Neural cell (in vitro differentiated cells): Measurements from ENCODE around the gene SLC25A47. TPM values are rescaled to one million over a fixed set of nuclear protein-coding genes. Genes with fewer than 3 reads are reported as not detected.

Experiments
- H2AFZ ChIP-seq: fragments of 200-600, 300-800 bp; sonication (generic), shearing (Covaris generic); 2 replicates; pipeline ENCODE4 v1.6.0; 2014; ENCODE audit warnings: low read depth, mild to moderate bottlenecking, antibody characterized with exemption, low read length, moderate library complexity
- H3F3A ChIP-seq: fragments of 200-600 bp; shearing (Covaris generic); 2 replicates; pipeline ENCODE4 v1.6.1; 2016; ENCODE audit warnings: mild to moderate bottlenecking, moderate library complexity, mixed read lengths, antibody characterized with exemption, low read length; ENCODE audit not compliant: insufficient read depth, poor library complexity, severe bottlenecking
- H3K27ac ChIP-seq: fragments of 200-600, 300-800 bp; sonication (generic), shearing (Covaris generic); 2 replicates; pipeline ENCODE4 v1.5.1; 2014; ENCODE audit warnings: mild to moderate bottlenecking, low read length, moderate library complexity
- H3K27me3 ChIP-seq: fragments of 300-800, 200-600 bp; sonication (generic), shearing (Covaris generic); 2 replicates; pipeline ENCODE4 v1.6.0; 2014; ENCODE audit warnings: mild to moderate bottlenecking, low read depth, low read length, moderate library complexity; ENCODE audit not compliant: insufficient read depth
- H3K36me3 ChIP-seq: fragments of 300-800, 200-600 bp; sonication (generic), shearing (Covaris generic); 2 replicates; pipeline ENCODE4 v1.5.1; 2014; ENCODE audit warnings: mild to moderate bottlenecking, antibody characterized with exemption, low read length, moderate library complexity; ENCODE audit not compliant: insufficient read depth
- H3K4me2 ChIP-seq: fragments of 300-800, 200-600 bp; sonication (generic), shearing (Covaris generic); 2 replicates; pipeline ENCODE4 v1.6.0; 2014; ENCODE audit warnings: mild to moderate bottlenecking, low read length
- H3K4me3 ChIP-seq: fragments of 300-800, 200-600 bp; sonication (generic), shearing (Covaris generic); 2 replicates; pipeline ENCODE4 v1.5.1; 2014; ENCODE audit warnings: mild to moderate bottlenecking, low read length, moderate library complexity
- H3K79me2 ChIP-seq: fragments of 200-600 bp; shearing (Covaris generic); replicated peaks from 2 replicates; pipeline ENCODE4 v1.6.0; 2014; ENCODE audit warnings: mild to moderate bottlenecking, low read length, moderate library complexity; ENCODE audit not compliant: insufficient read depth
- H3K9ac ChIP-seq: fragments of 300-800, 200-600 bp; sonication (generic), shearing (Covaris generic); 2 replicates; pipeline ENCODE4 v1.6.1; 2016; ENCODE audit warnings: mild to moderate bottlenecking, low read length, mixed read lengths
- H3K9me2 ChIP-seq: fragments of 200-600 bp; shearing (Covaris generic); 2 replicates; pipeline ENCODE4 v1.6.1; 2016; ENCODE audit warnings: mild to moderate bottlenecking, low read length, mixed read lengths; ENCODE audit not compliant: insufficient read depth
- H3K9me3 ChIP-seq: fragments of 200-600, 300-800 bp; sonication (generic), shearing (Covaris generic); 2 replicates; pipeline ENCODE4 v1.6.1; 2016; ENCODE audit warnings: mild to moderate bottlenecking, mixed run types, low read length, moderate library complexity, mixed read lengths
- H4K20me1 ChIP-seq: fragments of 200-600 bp; shearing (Covaris generic); 2 replicates; pipeline ENCODE4 v1.6.1; 2016; ENCODE audit warnings: mild to moderate bottlenecking, mixed run types; ENCODE audit not compliant: insufficient read depth
- EP300 ChIP-seq: fragments of 450-650 bp; conservative IDR thresholded peaks from 2 replicates; pipeline ENCODE4 v1.6.1; 2014; ENCODE audit warnings: antibody characterized with exemption, mild to moderate bottlenecking, moderate library complexity; ENCODE audit not compliant: poor library complexity, severe bottlenecking
- EZH2 ChIP-seq: fragments of 200-600, 300-800 bp; shearing (Covaris generic), sonication (generic); IDR thresholded peaks from 2 replicates; pipeline ENCODE4 v1.6.1; 2014; ENCODE audit warnings: antibody characterized with exemption, low read length, borderline replicate concordance, mild to moderate bottlenecking; ENCODE audit not compliant: insufficient read depth, poor library complexity, severe bottlenecking
- MXI1 ChIP-seq: fragments of 450-650 bp; conservative IDR thresholded peaks from 2 replicates; pipeline ENCODE4 v1.6.1; 2014; ENCODE audit warnings: antibody characterized with exemption, mild to moderate bottlenecking; ENCODE audit not compliant: poor library complexity, severe bottlenecking
- POLR2AphosphoS5 ChIP-seq: IDR thresholded peaks from 2 replicates; pipeline ENCODE4 v1.6.1; 2012
- RAD21 ChIP-seq: fragments of 450-650 bp; conservative IDR thresholded peaks from 2 replicates; pipeline ENCODE4 v1.6.1; 2014; ENCODE audit warnings: antibody characterized with exemption, mild to moderate bottlenecking, moderate library complexity
- SMC3 ChIP-seq: fragments of 450-650 bp; conservative IDR thresholded peaks from 2 replicates; pipeline ENCODE4 v1.6.1; 2014; ENCODE audit warnings: antibody characterized with exemption, mild to moderate bottlenecking, moderate library complexity; ENCODE audit not compliant: poor library complexity
- TAF1 ChIP-seq: IDR thresholded peaks from 2 replicates; pipeline ENCODE4 v1.6.1; 2012; ENCODE audit warnings: low read depth
- polyA plus RNA-seq: library from polyadenylated mRNA; depleted of rRNA; stranded (reverse); fragments of >200 nt; gene quantifications from 2 replicates; pipeline ENCODE4 v1.2.3, GENCODE V29; 2014
- TF ChIP-seq, protein P1 (sequence below): IDR thresholded peaks from 2 replicates; pipeline ENCODE4 v1.6.1; 2012; ENCODE audit warnings: borderline replicate concordance
- TF ChIP-seq, protein P2 (sequence below): fragments of 450-650 bp; IDR thresholded peaks from 2 replicates; pipeline ENCODE4 v1.5.1; 2014; ENCODE audit warnings: antibody characterized with exemption, mild to moderate bottlenecking, moderate library complexity; ENCODE audit not compliant: poor library complexity, severe bottlenecking

Gene SLC25A47
- polyA plus RNA-seq, 1 donor from 2014 or later = not detected

DNA sequence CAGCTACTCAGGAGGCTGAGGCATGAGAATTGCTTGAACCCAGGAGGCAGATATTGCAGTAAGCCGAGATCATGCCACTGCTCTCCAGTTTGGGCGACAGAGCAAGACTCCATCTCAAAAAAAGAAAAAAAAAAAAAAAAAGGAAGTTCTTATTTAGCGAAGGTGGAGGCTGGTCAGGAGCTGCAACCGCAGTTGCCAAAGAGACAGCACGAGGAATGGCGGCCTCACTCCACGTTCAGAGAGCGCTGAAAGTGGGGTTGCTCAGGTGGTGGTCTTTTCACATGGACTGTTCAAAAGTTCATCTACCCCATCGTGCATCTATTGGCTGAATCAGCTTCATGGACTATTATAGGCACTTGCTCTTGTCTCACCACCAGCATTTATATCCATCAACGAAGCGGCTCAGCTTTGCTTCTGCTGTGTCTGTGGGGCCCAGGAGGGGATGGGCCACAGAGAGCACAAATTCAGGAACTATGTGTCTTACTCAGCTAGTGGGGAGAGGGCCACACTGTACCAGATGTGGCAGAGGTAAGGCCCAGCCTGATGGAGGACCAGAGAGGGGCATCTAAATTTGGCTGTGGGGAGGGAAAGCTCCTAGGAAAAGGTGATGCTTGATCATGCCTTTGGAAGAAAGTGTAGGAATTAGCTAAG is 27.3 kb downstream of the SLC25A47 start:
- H3K9ac ChIP-seq = no peak overlapping the region
- H3K36me3 ChIP-seq = no peaks in the 10 kb centered on the region
- no peaks in the 10 kb centered on the region for H3K27me3 ChIP-seq
- H4K20me1 ChIP-seq = no peaks in the 10 kb centered on the region
- no peaks in the 10 kb centered on the region for H3K79me2 ChIP-seq
- no peaks in the 10 kb centered on the region for H3K9me2 ChIP-seq
- H3K4me3 ChIP-seq = no peak overlapping the region
- TF ChIP-seq SMC3 = no peak
- no peak for TF ChIP-seq RAD21
- H3K4me2 ChIP-seq = no peak overlapping the region
- no peaks in the 10 kb centered on the region for H3K9me3 ChIP-seq
- no peak overlapping the region for H3K27ac ChIP-seq
- no peaks in the 10 kb centered on the region for H3F3A ChIP-seq
- H2AFZ ChIP-seq = no peak overlapping the region

DNA sequence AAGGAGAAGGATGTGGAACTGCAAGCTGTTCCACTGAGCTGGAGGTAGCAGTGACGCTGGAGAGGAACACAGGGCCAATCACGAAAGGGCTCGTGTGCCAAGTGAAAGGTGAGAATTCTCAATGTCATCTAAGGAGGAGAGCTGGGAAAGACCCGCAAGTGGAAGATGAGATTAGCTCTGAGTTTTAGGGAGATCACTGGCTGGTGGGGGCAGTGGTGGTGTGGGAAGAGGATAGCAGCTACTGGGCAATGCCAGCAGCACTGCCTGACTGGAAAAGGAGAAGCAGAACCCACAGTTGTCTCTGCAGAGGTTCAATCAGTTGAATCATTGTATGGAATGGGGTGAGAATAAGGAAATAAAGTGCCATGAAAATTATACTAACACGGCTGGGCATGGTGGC is 27.8 kb downstream of the SLC25A47 start:
- Histone ChIP-seq H2AFZ (no peak overlapping the region), H3K4me2 (no peak overlapping the region), H3K4me3 (no peak overlapping the region), H3K36me3 (no peaks in the 10 kb centered on the region), H3K79me2 (no peaks in the 10 kb centered on the region), H3K9me2 (no peaks in the 10 kb centered on the region), H3K9ac (no peak overlapping the region), H3F3A (no peaks in the 10 kb centered on the region), H3K9me3 (no peaks in the 10 kb centered on the region), H3K27ac (no peak overlapping the region), H3K27me3 (no peaks in the 10 kb centered on the region), H4K20me1 (no peaks in the 10 kb centered on the region)
- TF ChIP-seq, protein P1, sequence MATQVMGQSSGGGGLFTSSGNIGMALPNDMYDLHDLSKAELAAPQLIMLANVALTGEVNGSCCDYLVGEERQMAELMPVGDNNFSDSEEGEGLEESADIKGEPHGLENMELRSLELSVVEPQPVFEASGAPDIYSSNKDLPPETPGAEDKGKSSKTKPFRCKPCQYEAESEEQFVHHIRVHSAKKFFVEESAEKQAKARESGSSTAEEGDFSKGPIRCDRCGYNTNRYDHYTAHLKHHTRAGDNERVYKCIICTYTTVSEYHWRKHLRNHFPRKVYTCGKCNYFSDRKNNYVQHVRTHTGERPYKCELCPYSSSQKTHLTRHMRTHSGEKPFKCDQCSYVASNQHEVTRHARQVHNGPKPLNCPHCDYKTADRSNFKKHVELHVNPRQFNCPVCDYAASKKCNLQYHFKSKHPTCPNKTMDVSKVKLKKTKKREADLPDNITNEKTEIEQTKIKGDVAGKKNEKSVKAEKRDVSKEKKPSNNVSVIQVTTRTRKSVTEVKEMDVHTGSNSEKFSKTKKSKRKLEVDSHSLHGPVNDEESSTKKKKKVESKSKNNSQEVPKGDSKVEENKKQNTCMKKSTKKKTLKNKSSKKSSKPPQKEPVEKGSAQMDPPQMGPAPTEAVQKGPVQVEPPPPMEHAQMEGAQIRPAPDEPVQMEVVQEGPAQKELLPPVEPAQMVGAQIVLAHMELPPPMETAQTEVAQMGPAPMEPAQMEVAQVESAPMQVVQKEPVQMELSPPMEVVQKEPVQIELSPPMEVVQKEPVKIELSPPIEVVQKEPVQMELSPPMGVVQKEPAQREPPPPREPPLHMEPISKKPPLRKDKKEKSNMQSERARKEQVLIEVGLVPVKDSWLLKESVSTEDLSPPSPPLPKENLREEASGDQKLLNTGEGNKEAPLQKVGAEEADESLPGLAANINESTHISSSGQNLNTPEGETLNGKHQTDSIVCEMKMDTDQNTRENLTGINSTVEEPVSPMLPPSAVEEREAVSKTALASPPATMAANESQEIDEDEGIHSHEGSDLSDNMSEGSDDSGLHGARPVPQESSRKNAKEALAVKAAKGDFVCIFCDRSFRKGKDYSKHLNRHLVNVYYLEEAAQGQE = no peak
- TF ChIP-seq, protein P2, sequence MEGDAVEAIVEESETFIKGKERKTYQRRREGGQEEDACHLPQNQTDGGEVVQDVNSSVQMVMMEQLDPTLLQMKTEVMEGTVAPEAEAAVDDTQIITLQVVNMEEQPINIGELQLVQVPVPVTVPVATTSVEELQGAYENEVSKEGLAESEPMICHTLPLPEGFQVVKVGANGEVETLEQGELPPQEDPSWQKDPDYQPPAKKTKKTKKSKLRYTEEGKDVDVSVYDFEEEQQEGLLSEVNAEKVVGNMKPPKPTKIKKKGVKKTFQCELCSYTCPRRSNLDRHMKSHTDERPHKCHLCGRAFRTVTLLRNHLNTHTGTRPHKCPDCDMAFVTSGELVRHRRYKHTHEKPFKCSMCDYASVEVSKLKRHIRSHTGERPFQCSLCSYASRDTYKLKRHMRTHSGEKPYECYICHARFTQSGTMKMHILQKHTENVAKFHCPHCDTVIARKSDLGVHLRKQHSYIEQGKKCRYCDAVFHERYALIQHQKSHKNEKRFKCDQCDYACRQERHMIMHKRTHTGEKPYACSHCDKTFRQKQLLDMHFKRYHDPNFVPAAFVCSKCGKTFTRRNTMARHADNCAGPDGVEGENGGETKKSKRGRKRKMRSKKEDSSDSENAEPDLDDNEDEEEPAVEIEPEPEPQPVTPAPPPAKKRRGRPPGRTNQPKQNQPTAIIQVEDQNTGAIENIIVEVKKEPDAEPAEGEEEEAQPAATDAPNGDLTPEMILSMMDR = no peak

DNA sequence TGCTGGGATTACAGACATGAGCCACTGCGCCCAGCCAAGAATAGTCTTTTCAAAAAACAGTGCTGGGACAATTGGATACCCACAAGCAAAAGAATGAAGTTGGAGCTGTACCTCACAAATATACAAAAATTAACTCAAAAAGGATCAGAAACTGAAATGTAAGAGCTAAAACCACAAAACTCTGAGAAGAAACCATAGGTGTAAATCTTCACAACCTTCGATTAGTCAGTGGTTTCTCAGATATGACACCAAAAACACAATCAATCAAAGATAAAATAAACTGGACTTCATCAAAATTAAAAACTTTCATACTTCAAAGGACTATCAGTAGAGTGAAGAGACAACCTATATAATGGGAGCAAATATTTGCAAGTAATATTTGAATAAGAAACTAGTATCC is 35.3 kb downstream of the SLC25A47 start:
- TF ChIP-seq TAF1 (no peak), EZH2 (no peak), RAD21 (no peak), EP300 (no peak), SMC3 (no peak), MXI1 (no peak), POLR2AphosphoS5 (no peak)
- TF ChIP-seq, protein P1 = no peak
- TF ChIP-seq, protein P2 = no peak
- Histone ChIP-seq H4K20me1 (no peaks in the 10 kb centered on the region), H3K27ac (no peak overlapping the region), H2AFZ (no peak overlapping the region), H3K9me2 (no peaks in the 10 kb centered on the region), H3K4me2 (no peak overlapping the region), H3F3A (no peaks in the 10 kb centered on the region), H3K79me2 (no peaks in the 10 kb centered on the region), H3K27me3 (no peaks in the 10 kb centered on the region), H3K9me3 (no peaks in the 10 kb centered on the region), H3K9ac (no peak overlapping the region), H3K36me3 (peaks cover 16% of the 10 kb centered on the region), H3K4me3 (no peak overlapping the region)
